ENCODE data around the gene RSPRY1.

RSPRY1 gene

GRCh38 chr16:57185945-57186871 is at the start of gene RSPRY1, which contains the start of gene PSME3IP1:
Gene RSPRY1 (plus strand): TSS chr16:57186329. CDS start chr16:57204659, 18,330 bp downstream.
Gene PSME3IP1 (minus strand): TSS chr16:57186039. CDS start chr16:57173854, 12,185 bp downstream.
- peak; percentile 99 for DNase-seq

GRCh38 chr16:57137043-57137442 is 49.1 kb upstream of the RSPRY1 start:
- no peak for DNase-seq

GRCh38 chr16:57137566-57138273 is 48.4 kb upstream of the RSPRY1 start:
- DNase-seq, result no peak

- no peak for DNase-seq
Observed at GRCh38 chr16:57138281-57138935, 47.7 kb upstream of the RSPRY1 start.

GRCh38 chr16:57140931-57141668 is 45.0 kb upstream of the RSPRY1 start:
- no peak for DNase-seq

- no peak for DNase-seq
Observed at GRCh38 chr16:57141822-57142631, 44.1 kb upstream of the RSPRY1 start.

- no peak for DNase-seq
Observed at GRCh38 chr16:57143149-57143921, 42.8 kb upstream of the RSPRY1 start.

GRCh38 chr16:57144027-57144426 is 42.1 kb upstream of the RSPRY1 start:
- no peak for DNase-seq

GRCh38 chr16:57145046-57146021 is 40.8 kb upstream of the RSPRY1 start:
- no peak for DNase-seq

GRCh38 chr16:57146040-57146647 is 40.0 kb upstream of the RSPRY1 start:
- no peak for DNase-seq

- DNase-seq, result no peak
Observed at GRCh38 chr16:57146735-57147134, 39.4 kb upstream of the RSPRY1 start.

- DNase-seq, result no peak
Observed at GRCh38 chr16:57147381-57148221, 38.5 kb upstream of the RSPRY1 start.

- DNase-seq, result no peak
Observed at GRCh38 chr16:57148481-57148880, 37.6 kb upstream of the RSPRY1 start.

GRCh38 chr16:57149391-57149790 is 36.7 kb upstream of the RSPRY1 start:
- no peak for DNase-seq

- DNase-seq, result no peak
Observed at GRCh38 chr16:57150682-57151330, 35.3 kb upstream of the RSPRY1 start.

GRCh38 chr16:57151369-57151768 is 34.8 kb upstream of the RSPRY1 start:
- no peak for DNase-seq
